HG03196 (cell line): ENCODE results near the gene PCDHB6.
"Not testable (repeated sequence)": the region's sequence is repeated elsewhere in the genome, so short reads cannot be mapped to it uniquely, and the experiment has no call there.

ENCODE experiments used
- ATAC-seq: cut with Tn5 transposase; IDR thresholded peaks from one replicate; pipeline ENCODE4 v1.9.1; 2021; ENCODE audit not compliant: unreplicated experiment

Gene PCDHB6

GRCh38 chr5:141201646-141202045, 51.8 kb downstream of the PCDHB6 start:
- not testable (repeated sequence) for ATAC-seq
